Neural cell (in vitro differentiated cells): ENCODE data around the gene FXYD4. TPM values are rescaled to one million over a fixed set of nuclear protein-coding genes. Genes with fewer than 3 reads are reported as not detected.

Experiments
- H2AFZ ChIP-seq: fragments of 200-600, 300-800 bp; sonication (generic), shearing (Covaris generic); 2 replicates; pipeline ENCODE4 v1.6.0; 2014; ENCODE audit warnings: low read depth, mild to moderate bottlenecking, antibody characterized with exemption, low read length, moderate library complexity
- H3F3A ChIP-seq: fragments of 200-600 bp; shearing (Covaris generic); 2 replicates; pipeline ENCODE4 v1.6.1; 2016; ENCODE audit warnings: mild to moderate bottlenecking, moderate library complexity, mixed read lengths, antibody characterized with exemption, low read length; ENCODE audit not compliant: insufficient read depth, poor library complexity, severe bottlenecking
- H3K27ac ChIP-seq: fragments of 200-600, 300-800 bp; sonication (generic), shearing (Covaris generic); 2 replicates; pipeline ENCODE4 v1.5.1; 2014; ENCODE audit warnings: mild to moderate bottlenecking, low read length, moderate library complexity
- H3K27me3 ChIP-seq: fragments of 300-800, 200-600 bp; sonication (generic), shearing (Covaris generic); 2 replicates; pipeline ENCODE4 v1.6.0; 2014; ENCODE audit warnings: mild to moderate bottlenecking, low read depth, low read length, moderate library complexity; ENCODE audit not compliant: insufficient read depth
- H3K36me3 ChIP-seq: fragments of 300-800, 200-600 bp; sonication (generic), shearing (Covaris generic); 2 replicates; pipeline ENCODE4 v1.5.1; 2014; ENCODE audit warnings: mild to moderate bottlenecking, antibody characterized with exemption, low read length, moderate library complexity; ENCODE audit not compliant: insufficient read depth
- H3K4me2 ChIP-seq: fragments of 300-800, 200-600 bp; sonication (generic), shearing (Covaris generic); 2 replicates; pipeline ENCODE4 v1.6.0; 2014; ENCODE audit warnings: mild to moderate bottlenecking, low read length
- H3K4me3 ChIP-seq: fragments of 300-800, 200-600 bp; sonication (generic), shearing (Covaris generic); 2 replicates; pipeline ENCODE4 v1.5.1; 2014; ENCODE audit warnings: mild to moderate bottlenecking, low read length, moderate library complexity
- H3K79me2 ChIP-seq: fragments of 200-600 bp; shearing (Covaris generic); replicated peaks from 2 replicates; pipeline ENCODE4 v1.6.0; 2014; ENCODE audit warnings: mild to moderate bottlenecking, low read length, moderate library complexity; ENCODE audit not compliant: insufficient read depth
- H3K9ac ChIP-seq: fragments of 300-800, 200-600 bp; sonication (generic), shearing (Covaris generic); 2 replicates; pipeline ENCODE4 v1.6.1; 2016; ENCODE audit warnings: mild to moderate bottlenecking, low read length, mixed read lengths
- H3K9me2 ChIP-seq: fragments of 200-600 bp; shearing (Covaris generic); 2 replicates; pipeline ENCODE4 v1.6.1; 2016; ENCODE audit warnings: mild to moderate bottlenecking, low read length, mixed read lengths; ENCODE audit not compliant: insufficient read depth
- H3K9me3 ChIP-seq: fragments of 200-600, 300-800 bp; sonication (generic), shearing (Covaris generic); 2 replicates; pipeline ENCODE4 v1.6.1; 2016; ENCODE audit warnings: mild to moderate bottlenecking, mixed run types, low read length, moderate library complexity, mixed read lengths
- H4K20me1 ChIP-seq: fragments of 200-600 bp; shearing (Covaris generic); 2 replicates; pipeline ENCODE4 v1.6.1; 2016; ENCODE audit warnings: mild to moderate bottlenecking, mixed run types; ENCODE audit not compliant: insufficient read depth
- EP300 ChIP-seq: fragments of 450-650 bp; conservative IDR thresholded peaks from 2 replicates; pipeline ENCODE4 v1.6.1; 2014; ENCODE audit warnings: antibody characterized with exemption, mild to moderate bottlenecking, moderate library complexity; ENCODE audit not compliant: poor library complexity, severe bottlenecking
- EZH2 ChIP-seq: fragments of 200-600, 300-800 bp; shearing (Covaris generic), sonication (generic); IDR thresholded peaks from 2 replicates; pipeline ENCODE4 v1.6.1; 2014; ENCODE audit warnings: antibody characterized with exemption, low read length, borderline replicate concordance, mild to moderate bottlenecking; ENCODE audit not compliant: insufficient read depth, poor library complexity, severe bottlenecking
- POLR2AphosphoS5 ChIP-seq: IDR thresholded peaks from 2 replicates; pipeline ENCODE4 v1.6.1; 2012
- RAD21 ChIP-seq: fragments of 450-650 bp; conservative IDR thresholded peaks from 2 replicates; pipeline ENCODE4 v1.6.1; 2014; ENCODE audit warnings: antibody characterized with exemption, mild to moderate bottlenecking, moderate library complexity
- SMC3 ChIP-seq: fragments of 450-650 bp; conservative IDR thresholded peaks from 2 replicates; pipeline ENCODE4 v1.6.1; 2014; ENCODE audit warnings: antibody characterized with exemption, mild to moderate bottlenecking, moderate library complexity; ENCODE audit not compliant: poor library complexity
- TAF1 ChIP-seq: IDR thresholded peaks from 2 replicates; pipeline ENCODE4 v1.6.1; 2012; ENCODE audit warnings: low read depth
- polyA plus RNA-seq: library from polyadenylated mRNA; depleted of rRNA; stranded (reverse); fragments of >200 nt; gene quantifications from 2 replicates; pipeline ENCODE4 v1.2.3, GENCODE V29; 2014
- TF ChIP-seq, protein P1 (sequence below): fragments of 450-650 bp; IDR thresholded peaks from 2 replicates; pipeline ENCODE4 v1.5.1; 2014; ENCODE audit warnings: antibody characterized with exemption, mild to moderate bottlenecking, moderate library complexity; ENCODE audit not compliant: poor library complexity, severe bottlenecking
- TF ChIP-seq, protein P2 (sequence below): IDR thresholded peaks from 2 replicates; pipeline ENCODE4 v1.6.1; 2012; ENCODE audit warnings: borderline replicate concordance

The FXYD4 gene
- polyA plus RNA-seq, 1 donor from 2014 or later: not detected

DNA sequence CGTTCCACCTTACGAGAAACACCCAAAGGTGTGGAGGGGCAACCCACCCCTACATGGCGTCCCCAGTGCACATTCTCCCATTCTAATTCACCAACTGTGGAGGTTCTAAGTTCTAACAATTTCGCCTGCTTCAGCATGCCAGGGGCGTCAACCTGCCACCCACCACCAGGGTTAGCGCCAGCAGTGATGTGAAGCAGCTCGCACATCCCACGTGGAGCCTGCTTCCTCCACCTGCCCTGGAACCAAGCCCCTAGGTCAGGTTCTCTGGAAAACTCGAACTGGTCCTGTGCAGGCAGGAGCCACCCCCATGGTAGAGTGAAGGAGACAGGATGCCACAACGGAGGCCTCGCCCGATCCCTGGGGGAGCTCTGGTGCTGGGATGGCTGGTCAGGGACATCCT lies 33.3 kb upstream of the FXYD4 start:
- Histone ChIP-seq H2AFZ (no peak overlapping the region), H3K9me2 (no peaks in the 10 kb centered on the region), H3K4me2 (no peak overlapping the region), H3K9me3 (no peaks in the 10 kb centered on the region), H3K9ac (no peak overlapping the region), H3K4me3 (no peak overlapping the region), H3F3A (no peaks in the 10 kb centered on the region), H3K79me2 (no peaks in the 10 kb centered on the region), H4K20me1 (no peaks in the 10 kb centered on the region), H3K27ac (no peak overlapping the region), H3K27me3 (no peaks in the 10 kb centered on the region), H3K36me3 (no peaks in the 10 kb centered on the region)
- TF ChIP-seq, protein P1, sequence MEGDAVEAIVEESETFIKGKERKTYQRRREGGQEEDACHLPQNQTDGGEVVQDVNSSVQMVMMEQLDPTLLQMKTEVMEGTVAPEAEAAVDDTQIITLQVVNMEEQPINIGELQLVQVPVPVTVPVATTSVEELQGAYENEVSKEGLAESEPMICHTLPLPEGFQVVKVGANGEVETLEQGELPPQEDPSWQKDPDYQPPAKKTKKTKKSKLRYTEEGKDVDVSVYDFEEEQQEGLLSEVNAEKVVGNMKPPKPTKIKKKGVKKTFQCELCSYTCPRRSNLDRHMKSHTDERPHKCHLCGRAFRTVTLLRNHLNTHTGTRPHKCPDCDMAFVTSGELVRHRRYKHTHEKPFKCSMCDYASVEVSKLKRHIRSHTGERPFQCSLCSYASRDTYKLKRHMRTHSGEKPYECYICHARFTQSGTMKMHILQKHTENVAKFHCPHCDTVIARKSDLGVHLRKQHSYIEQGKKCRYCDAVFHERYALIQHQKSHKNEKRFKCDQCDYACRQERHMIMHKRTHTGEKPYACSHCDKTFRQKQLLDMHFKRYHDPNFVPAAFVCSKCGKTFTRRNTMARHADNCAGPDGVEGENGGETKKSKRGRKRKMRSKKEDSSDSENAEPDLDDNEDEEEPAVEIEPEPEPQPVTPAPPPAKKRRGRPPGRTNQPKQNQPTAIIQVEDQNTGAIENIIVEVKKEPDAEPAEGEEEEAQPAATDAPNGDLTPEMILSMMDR: no peak
- no peak for TF ChIP-seq TAF1

DNA sequence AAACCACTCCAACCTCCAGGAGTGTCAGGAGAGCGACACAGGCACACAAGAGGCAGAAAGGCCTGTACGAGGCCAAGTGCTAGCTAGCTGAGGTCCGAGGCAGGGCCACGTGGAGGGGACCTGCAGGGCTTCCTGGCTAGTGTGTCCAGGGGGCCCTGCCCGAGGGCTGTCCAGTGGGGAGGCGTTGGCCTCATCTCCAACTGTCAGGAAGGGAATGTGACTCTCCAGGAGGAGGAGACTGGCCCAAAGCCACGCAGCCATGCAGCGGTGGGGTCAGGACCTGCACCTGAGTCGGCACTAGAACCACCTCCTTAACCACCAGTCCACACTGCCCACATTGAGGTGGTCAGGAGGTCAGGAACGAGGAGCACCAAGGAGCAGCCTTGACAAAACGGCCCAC lies 32.3 kb upstream of the FXYD4 start:
- Histone ChIP-seq H3K4me2 (no peak overlapping the region), H3K9me2 (no peaks in the 10 kb centered on the region), H4K20me1 (no peaks in the 10 kb centered on the region), H3K9me3 (no peaks in the 10 kb centered on the region), H3K4me3 (no peak overlapping the region), H3K9ac (no peak overlapping the region), H3K36me3 (no peaks in the 10 kb centered on the region), H2AFZ (no peak overlapping the region), H3F3A (no peaks in the 10 kb centered on the region), H3K27me3 (no peaks in the 10 kb centered on the region), H3K27ac (no peak overlapping the region), H3K79me2 (no peaks in the 10 kb centered on the region)
- TF ChIP-seq TAF1 (no peak), EP300 (no peak), SMC3 (no peak), EZH2 (no peak), POLR2AphosphoS5 (no peak), RAD21 (no peak)
- TF ChIP-seq, protein P1: no peak
- TF ChIP-seq, protein P2, sequence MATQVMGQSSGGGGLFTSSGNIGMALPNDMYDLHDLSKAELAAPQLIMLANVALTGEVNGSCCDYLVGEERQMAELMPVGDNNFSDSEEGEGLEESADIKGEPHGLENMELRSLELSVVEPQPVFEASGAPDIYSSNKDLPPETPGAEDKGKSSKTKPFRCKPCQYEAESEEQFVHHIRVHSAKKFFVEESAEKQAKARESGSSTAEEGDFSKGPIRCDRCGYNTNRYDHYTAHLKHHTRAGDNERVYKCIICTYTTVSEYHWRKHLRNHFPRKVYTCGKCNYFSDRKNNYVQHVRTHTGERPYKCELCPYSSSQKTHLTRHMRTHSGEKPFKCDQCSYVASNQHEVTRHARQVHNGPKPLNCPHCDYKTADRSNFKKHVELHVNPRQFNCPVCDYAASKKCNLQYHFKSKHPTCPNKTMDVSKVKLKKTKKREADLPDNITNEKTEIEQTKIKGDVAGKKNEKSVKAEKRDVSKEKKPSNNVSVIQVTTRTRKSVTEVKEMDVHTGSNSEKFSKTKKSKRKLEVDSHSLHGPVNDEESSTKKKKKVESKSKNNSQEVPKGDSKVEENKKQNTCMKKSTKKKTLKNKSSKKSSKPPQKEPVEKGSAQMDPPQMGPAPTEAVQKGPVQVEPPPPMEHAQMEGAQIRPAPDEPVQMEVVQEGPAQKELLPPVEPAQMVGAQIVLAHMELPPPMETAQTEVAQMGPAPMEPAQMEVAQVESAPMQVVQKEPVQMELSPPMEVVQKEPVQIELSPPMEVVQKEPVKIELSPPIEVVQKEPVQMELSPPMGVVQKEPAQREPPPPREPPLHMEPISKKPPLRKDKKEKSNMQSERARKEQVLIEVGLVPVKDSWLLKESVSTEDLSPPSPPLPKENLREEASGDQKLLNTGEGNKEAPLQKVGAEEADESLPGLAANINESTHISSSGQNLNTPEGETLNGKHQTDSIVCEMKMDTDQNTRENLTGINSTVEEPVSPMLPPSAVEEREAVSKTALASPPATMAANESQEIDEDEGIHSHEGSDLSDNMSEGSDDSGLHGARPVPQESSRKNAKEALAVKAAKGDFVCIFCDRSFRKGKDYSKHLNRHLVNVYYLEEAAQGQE: no peak
